Osteocyte (in vitro differentiated cells): Measurements from ENCODE around the gene DOC2B. TPM values are rescaled to one million over a fixed set of nuclear protein-coding genes. Genes with fewer than 3 reads are reported as not detected.
A peak's percentile ranks its signal among the peaks of the same experiment; 100 is the strongest.
"Not testable (repeated sequence)": the region's sequence is repeated elsewhere in the genome, so short reads cannot be mapped to it uniquely, and the experiment has no call there.

ENCODE experiments used
- DNase-seq: peaks from one replicate; pipeline ENCODE4 v3.0.0; 2021; ENCODE audit warnings: mixed read lengths; ENCODE audit not compliant: unreplicated experiment; ENCODE audit errors: extremely low spot score
- H3K27ac Mint-ChIP-seq: one replicate; pipeline ENCODE4 v1.8.0; 2021; ENCODE audit warnings: mild to moderate bottlenecking, mixed read lengths; ENCODE audit not compliant: unreplicated experiment
- H3K27me3 Mint-ChIP-seq: one replicate; pipeline ENCODE4 v1.8.0; 2021; ENCODE audit warnings: mixed read lengths; ENCODE audit not compliant: unreplicated experiment
- H3K36me3 Mint-ChIP-seq: one replicate; pipeline ENCODE4 v1.8.0; 2021; ENCODE audit warnings: mixed read lengths; ENCODE audit not compliant: unreplicated experiment
- H3K4me1 Mint-ChIP-seq: one replicate; pipeline ENCODE4 v1.8.0; 2021; ENCODE audit warnings: mixed read lengths; ENCODE audit not compliant: unreplicated experiment
- H3K4me3 Mint-ChIP-seq: one replicate; pipeline ENCODE4 v1.8.0; 2021; ENCODE audit warnings: mild to moderate bottlenecking, moderate library complexity, mixed read lengths; ENCODE audit not compliant: unreplicated experiment
- H3K9me3 Mint-ChIP-seq: one replicate; pipeline ENCODE4 v1.8.0; 2021; ENCODE audit warnings: mixed read lengths; ENCODE audit not compliant: unreplicated experiment
- total RNA-seq: library from RNA; stranded (reverse); gene quantifications from 2 replicates; pipeline ENCODE4 v1.2.1, GENCODE V29; 2021
- TF ChIP-seq, protein P1 (sequence below): fragments of 200-600 bp; sonication (generic); IDR thresholded peaks from 2 replicates; pipeline ENCODE4 v1.5.0; 2021; ENCODE audit warnings: antibody characterized with exemption, mild to moderate bottlenecking, moderate library complexity

The DOC2B gene
- total RNA-seq, 1 donor from 2014 or later, result not detected

DNA sequence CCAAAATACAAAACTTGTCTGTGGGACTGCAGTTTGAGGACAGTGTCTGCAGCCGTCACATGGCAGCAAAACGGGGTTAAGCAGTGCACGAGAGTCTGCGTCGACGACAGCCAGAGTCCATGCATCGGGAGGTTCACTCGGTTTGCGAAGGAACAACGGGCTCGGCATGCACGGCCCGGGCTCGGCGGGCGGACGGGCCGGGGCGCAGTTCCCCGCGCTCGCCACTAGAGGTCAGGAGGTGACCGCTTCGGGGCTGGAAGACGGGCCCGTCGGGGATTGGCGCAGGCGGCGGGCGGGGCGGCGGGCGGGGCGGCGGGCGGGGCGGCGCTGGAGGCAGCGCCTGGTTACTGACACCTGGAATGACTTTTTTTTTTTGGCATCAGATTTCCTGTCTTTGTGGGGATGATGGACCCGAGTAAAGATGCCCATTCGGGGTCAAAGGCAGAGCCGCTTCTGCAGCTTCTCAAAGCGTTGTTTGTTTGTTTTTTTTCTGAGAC is 37.6 kb downstream of the DOC2B start:
- Mint-ChIP-seq H3K27ac (no peak overlapping the region), H3K27me3 (no peaks in the 10 kb centered on the region)
- DNase-seq, result peak; percentile 94

DNA sequence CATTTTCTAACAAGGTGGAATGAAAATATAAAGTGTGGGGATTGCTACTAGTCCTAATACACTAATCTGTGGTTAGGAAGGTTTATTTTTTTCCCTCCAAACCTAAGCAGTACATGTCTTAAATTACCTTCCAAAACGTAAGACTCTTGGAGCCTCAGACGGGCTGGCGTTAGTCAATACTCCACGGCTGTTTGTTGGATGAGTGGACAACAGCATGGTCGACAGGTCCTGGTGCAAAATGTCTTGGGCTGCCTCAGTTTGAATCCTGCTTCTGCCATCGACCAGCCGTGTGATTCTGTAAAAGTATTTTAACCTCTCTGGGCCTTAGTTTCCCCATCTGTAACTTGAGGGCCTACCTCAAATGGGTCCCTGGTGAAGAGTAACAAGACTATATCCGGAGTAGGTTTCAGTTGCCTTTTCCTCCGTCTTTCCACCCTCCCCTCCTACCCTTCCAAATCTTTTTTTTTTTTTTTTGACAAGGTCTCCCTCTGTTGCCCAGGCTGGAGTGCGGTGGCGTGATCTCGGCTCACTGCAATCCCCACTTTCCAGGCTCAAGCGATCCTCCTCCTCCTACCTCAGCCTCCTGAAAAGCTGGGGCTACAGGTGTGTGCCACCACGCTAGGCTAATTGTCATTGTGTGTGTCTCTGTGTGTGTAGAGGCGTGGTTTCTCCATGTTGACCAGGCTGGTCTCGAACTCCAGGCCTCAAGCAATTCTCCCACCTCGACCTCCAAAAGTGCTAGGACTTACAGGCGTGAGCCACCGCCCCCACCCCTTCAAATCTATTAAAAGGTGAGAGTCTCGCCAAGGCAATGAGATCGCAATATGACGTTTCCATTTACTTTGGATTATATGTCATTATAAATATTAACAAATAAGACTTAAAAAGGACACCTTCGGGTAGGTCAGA is 38.3 kb downstream of the DOC2B start:
- Mint-ChIP-seq H3K36me3 (no peaks in the 10 kb centered on the region), H3K4me3 (no peak overlapping the region), H3K9me3 (no peaks in the 10 kb centered on the region), H3K27me3 (no peaks in the 10 kb centered on the region), H3K4me1 (peaks cover 2% of the 10 kb centered on the region), H3K27ac (no peak overlapping the region)
- TF ChIP-seq, protein P1, sequence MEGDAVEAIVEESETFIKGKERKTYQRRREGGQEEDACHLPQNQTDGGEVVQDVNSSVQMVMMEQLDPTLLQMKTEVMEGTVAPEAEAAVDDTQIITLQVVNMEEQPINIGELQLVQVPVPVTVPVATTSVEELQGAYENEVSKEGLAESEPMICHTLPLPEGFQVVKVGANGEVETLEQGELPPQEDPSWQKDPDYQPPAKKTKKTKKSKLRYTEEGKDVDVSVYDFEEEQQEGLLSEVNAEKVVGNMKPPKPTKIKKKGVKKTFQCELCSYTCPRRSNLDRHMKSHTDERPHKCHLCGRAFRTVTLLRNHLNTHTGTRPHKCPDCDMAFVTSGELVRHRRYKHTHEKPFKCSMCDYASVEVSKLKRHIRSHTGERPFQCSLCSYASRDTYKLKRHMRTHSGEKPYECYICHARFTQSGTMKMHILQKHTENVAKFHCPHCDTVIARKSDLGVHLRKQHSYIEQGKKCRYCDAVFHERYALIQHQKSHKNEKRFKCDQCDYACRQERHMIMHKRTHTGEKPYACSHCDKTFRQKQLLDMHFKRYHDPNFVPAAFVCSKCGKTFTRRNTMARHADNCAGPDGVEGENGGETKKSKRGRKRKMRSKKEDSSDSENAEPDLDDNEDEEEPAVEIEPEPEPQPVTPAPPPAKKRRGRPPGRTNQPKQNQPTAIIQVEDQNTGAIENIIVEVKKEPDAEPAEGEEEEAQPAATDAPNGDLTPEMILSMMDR, result no peak
- DNase-seq, result peak; percentile 40

More for the DNA sequence above, 37.6 kb downstream of the DOC2B start:
- H3K4me1 Mint-ChIP-seq, result peaks cover 2% of the 10 kb centered on the region
- no peaks in the 10 kb centered on the region for H3K36me3 Mint-ChIP-seq
- TF ChIP-seq, protein P1, result peak; percentile 89
- H3K9me3 Mint-ChIP-seq, result no peaks in the 10 kb centered on the region
- no peak overlapping the region for H3K4me3 Mint-ChIP-seq

DNA sequence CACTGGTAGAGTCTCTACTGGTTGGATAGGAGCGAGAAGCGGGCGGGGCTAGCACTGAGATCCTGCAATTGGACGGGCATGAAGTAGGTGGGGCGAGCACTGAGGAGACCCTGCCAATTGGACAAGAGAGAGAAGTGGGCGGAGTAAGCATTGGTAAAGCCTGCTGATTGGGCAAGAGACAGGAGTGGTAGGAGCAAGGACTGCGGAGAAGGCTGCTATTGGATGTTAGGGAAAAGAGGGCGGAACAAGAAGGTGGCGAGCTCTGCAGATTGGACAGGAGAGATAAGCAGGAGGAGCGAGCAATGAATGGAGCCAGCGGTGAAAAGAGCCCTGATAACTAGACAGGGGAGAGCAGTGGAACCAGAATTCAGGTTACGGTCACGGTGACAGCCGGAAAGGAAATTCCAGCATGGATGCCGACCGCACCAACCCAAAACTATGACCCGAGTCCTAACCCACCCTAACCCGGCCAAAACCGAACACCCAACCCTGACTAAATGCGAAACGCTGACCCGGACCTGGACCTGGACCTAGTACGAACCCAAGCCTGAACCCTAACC is 39.3 kb downstream of the DOC2B start:
- no peak overlapping the region for H3K4me3 Mint-ChIP-seq
- no peaks in the 10 kb centered on the region for H3K9me3 Mint-ChIP-seq
- no peaks in the 10 kb centered on the region for H3K27me3 Mint-ChIP-seq
- no peak overlapping the region for H3K27ac Mint-ChIP-seq
- H3K4me1 Mint-ChIP-seq, result peaks cover 2% of the 10 kb centered on the region
- peak; percentile 76 for DNase-seq
- no peaks in the 10 kb centered on the region for H3K36me3 Mint-ChIP-seq
- TF ChIP-seq, protein P1, result no peak

DNA sequence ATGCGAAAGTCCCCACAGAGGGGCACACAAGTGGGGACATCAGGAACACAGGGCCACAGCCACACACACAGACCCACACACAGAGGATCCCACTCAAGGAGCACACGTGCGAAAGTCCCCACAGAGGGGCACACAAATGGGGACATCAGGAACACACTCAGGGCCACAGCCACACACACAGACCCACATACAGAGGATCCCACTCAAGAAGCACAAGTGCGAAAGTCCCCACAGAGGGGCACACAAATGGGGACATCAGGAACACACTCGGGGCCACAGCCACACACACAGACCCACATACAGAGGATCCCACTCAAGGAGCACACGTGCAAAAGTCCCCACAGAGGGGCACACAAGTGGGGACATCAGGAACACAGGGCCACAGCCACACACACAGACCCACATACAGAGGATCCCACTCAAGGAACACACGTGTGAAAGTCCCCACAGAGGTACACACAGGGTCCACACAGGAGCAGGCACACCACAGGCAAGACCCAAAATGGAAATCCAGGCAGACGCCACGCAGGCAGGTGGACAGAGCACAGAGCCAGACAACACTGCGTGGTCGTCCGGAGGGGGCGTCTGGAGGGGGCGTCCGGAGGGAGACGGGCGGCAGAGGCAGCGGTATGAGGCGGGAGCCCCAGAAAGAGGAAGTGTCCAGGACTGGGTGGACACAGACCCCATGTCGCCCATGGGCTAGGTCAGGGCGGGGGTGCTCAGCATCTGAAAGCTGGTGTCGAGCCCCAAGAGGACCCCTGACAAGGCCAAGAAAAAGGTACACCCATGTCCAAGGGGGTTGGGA is 41.8 kb downstream of the DOC2B start:
- DNase-seq, result peak; percentile 79
- H3K27me3 Mint-ChIP-seq, H3K4me3 Mint-ChIP-seq, H3K36me3 Mint-ChIP-seq, H3K27ac Mint-ChIP-seq, H3K9me3 Mint-ChIP-seq, H3K4me1 Mint-ChIP-seq: not testable (repeated sequence)

DNA sequence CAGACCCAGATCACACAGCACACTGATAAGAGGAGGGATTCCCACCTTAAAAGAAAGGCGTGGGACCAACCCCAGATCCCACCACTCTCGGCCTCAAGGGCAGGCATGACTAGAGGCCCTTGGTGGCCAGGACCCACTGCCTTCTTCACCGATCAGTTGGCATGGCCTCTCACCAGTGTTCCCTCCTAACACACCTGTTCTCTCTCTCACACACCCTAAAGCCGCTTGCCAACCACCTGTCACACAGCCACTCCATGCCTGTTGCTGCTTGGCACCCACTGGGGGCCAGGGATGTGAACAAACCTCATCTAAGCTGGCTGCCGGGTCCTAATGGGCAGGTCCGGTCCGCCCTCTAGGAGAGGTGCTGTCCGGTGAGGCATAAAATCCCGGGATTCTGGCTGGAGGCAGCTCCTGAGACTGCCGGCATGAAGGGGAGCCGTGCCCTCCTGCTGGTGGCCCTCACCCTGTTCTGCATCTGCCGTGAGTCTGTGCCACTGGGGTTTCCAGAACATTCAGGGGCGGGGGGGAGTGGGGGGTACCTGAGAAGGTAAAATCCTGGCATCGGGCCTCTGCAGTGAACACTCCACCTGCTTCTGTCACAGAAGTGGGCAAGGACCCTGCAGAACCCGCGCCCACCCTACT is 44.2 kb downstream of the DOC2B start, which contains the start of gene SCGB1C2:
Gene SCGB1C2 (plus strand): TSS at position 404 of the 642 bp plus-strand sequence. CDS start 22 bp downstream, at position 426.
- peak; percentile 65 for DNase-seq
- H3K9me3 Mint-ChIP-seq, H3K4me3 Mint-ChIP-seq, H3K27ac Mint-ChIP-seq, H3K4me1 Mint-ChIP-seq, H3K36me3 Mint-ChIP-seq, H3K27me3 Mint-ChIP-seq: not testable (repeated sequence)
